GM10847 (cell line): ENCODE data around the gene SLC49A4.

Experiments used
- POLR2A ChIP-seq: IDR thresholded peaks from 2 replicates; pipeline ENCODE4 v1.6.1; 2011; ENCODE audit not compliant: insufficient read length; ENCODE audit errors: extremely low read depth

Gene SLC49A4, protein sequence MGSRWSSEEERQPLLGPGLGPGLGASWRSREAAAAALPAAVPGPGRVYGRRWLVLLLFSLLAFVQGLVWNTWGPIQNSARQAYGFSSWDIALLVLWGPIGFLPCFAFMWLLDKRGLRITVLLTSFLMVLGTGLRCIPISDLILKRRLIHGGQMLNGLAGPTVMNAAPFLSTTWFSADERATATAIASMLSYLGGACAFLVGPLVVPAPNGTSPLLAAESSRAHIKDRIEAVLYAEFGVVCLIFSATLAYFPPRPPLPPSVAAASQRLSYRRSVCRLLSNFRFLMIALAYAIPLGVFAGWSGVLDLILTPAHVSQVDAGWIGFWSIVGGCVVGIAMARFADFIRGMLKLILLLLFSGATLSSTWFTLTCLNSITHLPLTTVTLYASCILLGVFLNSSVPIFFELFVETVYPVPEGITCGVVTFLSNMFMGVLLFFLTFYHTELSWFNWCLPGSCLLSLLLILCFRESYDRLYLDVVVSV

DNA sequence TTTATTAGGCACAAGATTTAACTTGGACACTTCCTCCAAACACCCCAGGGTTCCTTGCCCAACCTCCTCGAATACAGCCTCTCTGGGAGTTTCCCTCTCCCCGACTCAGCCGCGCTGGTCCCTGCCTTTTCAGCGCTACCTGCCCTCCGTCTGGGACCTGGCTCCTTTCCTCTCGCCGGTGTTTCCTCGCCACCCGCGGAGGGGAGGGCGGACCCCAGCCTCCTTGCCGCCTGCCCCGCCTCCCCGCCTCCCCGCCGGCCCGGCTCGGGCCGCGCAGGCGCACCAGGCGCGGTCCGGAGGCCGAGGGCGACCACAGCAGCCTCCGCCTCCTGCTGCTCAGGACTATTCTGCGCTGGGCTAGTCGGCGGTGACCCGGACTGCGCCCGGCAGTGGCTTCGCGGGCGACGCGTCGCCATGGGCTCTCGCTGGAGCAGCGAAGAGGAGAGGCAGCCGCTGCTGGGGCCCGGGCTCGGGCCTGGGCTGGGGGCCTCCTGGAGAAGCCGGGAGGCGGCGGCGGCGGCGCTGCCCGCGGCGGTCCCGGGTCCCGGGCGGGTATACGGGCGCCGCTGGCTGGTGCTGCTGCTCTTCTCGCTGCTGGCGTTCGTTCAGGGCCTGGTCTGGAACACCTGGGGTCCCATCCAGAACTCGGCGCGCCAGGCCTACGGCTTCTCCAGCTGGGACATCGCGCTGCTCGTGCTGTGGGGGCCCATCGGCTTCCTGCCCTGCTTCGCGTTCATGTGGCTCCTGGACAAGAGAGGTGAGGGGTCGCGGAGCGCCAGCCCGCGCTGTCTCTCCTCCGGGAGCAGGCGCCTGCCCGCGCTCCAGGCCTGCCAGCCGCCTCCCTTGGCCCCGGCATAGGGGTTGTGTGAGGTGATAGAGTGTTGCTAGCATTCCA is at the start of gene SLC49A4:
Gene SLC49A4 (plus strand): TSS at position 291 of the 895 bp plus-strand sequence. CDS start 124 bp downstream, at position 415.
- TF ChIP-seq POLR2A = peak; percentile 59

DNA sequence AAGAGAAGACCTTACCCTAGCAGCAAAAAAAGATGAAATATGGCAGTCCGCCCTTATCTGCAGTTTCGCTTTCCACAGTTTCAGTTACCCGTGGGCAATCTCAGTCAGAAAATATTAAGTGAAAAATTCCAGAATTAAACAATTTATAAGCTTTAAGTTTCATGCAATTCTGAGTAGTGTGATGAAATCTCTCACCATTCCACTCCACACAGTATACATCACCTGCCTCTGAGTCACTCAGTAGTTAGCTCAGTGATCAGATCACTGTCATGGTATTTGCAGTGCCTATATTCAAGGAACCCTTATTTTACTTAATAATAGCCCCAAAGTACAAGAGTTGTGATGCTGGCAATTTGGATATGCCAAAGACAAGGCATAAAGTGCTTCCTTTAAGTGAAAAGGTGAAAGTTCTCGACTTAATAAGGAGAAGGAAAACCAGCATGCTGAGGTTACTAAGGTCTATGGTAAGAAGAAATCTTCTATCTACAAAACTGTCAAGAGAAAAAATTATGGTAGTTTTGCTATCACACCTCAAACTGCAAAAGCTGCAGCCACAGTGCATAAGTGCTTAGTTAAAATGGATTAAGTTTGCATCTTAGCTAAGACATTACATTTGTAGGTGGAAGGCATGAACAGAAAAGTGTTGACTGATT is 49.4 kb upstream of the SLC49A4 start:
- no peak for TF ChIP-seq POLR2A

DNA sequence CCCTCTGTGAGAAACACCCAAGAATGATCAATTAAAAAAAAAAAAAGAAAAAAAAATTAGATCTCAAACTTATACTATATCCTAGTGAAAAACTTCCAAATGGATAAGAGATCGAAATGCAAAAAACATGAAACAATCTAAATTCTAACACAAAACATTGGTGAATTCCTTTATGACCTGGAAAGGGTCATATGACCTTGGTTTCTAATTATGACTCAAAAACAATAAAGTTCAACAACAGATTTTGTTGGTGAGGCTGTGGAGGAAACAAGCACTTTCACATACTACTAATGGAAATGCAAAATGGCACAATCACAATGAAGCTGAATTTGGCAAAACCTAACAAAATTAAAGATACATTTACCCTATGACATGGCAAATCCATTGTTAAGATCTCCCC is 46.5 kb upstream of the SLC49A4 start:
- TF ChIP-seq POLR2A = no peak

DNA sequence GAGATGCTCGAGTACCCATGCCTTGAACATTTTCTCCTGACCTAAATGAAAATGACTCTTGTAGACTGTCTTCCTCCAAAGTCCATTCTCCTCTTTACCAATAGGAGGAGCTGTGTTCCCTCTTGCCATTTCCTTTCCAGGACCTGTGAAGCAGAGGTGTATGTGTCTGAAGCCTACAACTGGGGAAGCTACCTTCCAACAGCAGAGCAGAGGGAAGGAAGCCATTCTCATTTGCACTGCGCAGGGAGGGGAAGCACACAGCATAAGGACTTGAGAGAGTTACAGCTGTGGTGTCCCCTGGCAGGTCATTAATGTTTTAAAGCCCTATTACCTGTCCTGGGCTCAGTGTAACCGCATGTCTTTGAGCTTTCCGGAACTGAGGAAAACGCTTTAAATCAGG is 39.9 kb upstream of the SLC49A4 start:
- TF ChIP-seq POLR2A = no peak

DNA sequence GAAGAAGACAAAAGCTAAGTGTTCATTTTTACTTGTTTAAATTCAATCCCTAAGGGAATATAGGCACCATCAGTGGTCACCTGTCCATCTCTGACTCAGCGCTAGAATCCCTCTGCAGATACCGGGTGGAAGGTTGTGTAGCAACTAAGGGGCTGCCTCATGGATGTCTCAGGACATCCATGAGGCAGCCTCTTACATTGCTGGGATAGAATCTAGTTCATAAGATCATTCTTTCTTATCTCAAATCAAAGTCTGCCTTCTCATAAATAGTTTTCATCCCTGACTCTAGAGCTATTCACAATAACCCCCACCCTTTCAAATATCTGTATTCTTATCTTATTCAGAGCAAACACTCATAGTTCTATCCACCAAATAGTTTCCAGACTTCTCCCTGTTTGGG is 39.4 kb upstream of the SLC49A4 start:
- TF ChIP-seq POLR2A = no peak

DNA sequence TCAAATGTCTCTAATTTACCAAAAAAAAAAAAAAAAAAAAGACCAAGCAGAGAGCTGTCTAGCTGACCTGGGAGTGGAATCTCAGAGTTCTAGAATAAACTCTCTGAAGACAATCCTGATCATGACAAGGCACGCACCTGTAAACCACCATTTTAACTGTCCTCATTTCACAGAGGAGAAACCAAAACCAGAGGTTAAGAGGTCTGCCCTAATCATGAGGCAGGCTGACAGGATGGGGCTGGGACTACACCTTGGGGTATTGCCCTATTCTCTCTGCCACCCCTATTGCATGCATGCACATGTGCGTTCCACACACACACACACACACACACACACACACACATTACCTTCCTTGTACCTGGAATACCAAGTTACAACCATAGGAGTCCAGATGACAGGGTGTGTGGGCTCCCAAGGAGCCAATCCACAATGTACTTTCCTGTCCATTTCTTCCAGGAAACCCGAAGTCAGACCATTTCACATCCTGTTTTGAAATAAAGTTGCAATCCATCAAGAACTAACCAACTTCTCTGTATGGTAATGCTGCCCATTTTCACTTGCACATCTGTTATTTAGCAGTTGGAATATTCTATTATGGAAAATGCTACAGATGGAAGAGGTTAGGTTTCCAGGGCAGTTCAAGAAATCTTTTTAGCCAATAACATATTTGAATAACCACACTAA is 35.9 kb upstream of the SLC49A4 start:
- TF ChIP-seq POLR2A = no peak

DNA sequence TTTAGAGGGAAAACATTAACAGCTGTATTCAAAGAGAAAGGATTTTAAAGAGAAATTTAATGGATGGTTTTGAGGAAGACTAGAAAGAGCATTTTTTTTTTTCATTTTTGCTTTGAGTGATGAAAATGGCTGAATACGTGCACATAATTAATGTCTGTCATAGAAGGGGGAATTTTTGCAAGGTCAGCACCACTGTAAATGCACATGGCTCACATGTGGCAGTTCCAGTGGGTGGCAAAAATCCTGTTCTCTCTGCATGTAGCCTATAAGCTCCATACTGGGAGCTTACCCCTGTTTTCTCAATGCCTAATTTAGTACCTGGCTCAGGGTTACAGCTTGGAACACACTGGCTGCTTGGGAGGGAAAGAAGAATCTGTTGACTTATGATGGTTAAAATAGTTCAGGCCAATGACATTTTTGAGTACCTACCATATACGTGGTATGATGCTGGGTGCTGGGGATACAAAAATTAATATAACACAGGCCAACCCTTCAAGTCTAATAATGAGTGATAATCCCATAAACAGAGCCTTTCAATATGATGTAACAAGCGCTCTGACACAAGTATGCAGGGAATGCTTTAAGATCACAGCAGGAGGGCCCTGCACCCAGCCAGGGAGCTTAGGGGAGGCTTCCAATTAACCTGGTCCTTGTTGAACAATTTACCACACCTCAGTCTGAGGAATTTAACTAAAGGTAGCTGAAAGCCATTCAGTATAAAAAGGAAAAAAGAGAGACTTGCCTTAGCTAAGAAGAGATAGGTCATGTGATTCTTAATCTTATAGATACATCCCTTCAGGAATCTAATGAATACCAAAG is 34.2 kb upstream of the SLC49A4 start:
- TF ChIP-seq POLR2A = no peak

DNA sequence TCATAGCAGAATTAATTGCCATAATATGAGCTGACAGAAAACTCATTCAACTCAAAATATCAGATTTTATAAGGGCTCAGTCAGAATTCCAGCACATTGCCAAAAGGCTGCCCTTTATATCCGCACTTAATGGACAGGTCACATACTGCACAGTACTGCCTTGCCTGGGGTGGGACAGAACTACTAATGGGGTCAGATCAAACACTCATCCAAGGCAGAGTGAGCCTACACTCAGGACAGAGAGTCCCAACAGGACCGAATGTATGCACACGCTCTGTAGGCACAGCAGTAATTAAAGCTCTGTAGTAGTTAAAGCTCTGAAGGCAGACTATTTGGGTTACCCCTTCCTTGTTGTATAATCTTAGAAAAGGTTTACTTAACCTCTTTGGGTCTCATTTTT is 28.4 kb upstream of the SLC49A4 start:
- no peak for TF ChIP-seq POLR2A

DNA sequence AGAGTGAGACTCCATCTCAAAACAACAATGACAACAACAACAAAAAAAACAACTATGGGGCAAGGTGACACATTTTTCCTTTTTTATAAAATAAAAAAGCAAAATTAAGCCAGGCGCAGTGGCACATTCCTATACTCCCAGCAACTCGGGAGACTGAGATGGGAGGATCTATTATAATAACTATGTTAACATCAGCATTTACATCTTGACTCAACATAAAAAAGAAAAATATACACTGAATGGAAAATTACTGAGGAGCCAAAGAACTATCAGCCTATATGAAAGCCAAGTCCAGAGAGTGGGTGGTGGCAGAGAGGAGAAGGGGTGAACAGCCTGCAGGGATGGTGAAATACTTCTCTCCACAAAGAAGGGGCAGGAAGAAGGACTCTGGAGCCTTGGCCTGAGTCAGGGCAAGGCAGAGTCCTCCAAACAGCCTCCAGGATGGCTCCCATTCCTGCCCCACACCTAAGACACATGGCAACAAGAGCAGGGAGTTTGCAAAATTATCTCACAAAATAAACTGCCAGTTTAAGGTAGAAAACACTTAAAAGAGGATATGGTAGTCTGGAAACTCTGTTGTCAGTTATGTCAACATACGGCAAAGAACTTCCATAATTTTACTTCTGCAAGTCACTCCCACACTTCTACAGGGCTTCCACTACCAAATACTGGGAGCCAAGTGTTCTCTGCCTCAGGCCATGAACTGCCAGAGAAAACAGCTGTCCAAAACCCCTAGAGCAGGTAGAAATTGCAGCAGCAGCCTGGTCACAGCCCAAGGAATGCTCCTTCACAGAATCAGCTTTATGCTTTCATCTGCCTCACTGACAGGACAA is 27.1 kb upstream of the SLC49A4 start:
- no peak for TF ChIP-seq POLR2A

DNA sequence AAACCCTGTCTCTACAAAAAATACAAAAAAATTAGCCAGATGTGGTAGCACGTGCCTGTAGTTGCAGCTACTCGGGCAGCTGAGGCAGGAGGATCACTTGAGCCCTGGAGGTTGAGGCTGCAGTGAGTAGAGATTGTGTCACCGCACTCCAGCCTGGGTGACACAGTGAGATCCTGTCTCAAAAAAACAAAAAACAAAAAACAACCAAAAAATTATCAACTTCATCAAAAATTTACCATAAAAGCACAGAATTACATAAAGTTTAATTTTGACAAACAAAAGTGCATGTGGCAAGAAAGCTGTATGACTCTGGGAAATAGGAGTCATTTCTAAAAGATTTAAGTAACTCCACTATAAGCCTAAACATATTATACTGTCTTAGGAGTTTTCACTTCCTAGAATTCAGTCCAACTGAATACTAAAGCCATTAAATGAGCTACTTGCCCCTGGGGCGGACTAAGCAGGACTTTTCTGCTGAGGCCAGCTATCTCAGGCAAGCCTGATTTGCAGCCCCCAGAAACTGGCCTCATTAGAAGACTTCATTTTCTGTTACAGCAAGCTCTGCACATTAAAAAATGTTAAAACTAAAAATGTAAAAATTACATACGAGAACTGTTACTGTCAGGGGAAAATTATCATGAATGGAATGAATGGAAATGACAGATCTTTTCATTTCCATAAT is 24.2 kb upstream of the SLC49A4 start:
- TF ChIP-seq POLR2A = no peak

DNA sequence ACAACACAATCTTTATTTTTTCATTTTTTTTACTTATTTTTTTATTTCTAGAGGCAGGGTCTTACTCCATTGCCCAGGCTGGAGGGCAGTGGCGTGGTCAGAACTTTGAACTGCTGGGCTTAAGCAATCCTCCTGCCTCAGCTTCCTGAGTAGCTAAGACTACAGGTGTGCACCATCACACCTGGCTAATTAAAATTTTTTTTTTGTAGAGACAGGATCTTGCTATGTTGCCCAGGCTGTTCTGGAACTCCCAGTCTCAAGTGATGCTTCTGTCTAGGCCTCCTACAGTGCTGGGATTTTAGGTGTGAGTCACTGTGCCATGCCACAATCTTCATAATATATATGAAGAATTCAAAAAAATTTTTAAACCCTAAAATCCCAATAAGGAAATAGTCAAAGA is 22.0 kb upstream of the SLC49A4 start:
- no peak for TF ChIP-seq POLR2A

DNA sequence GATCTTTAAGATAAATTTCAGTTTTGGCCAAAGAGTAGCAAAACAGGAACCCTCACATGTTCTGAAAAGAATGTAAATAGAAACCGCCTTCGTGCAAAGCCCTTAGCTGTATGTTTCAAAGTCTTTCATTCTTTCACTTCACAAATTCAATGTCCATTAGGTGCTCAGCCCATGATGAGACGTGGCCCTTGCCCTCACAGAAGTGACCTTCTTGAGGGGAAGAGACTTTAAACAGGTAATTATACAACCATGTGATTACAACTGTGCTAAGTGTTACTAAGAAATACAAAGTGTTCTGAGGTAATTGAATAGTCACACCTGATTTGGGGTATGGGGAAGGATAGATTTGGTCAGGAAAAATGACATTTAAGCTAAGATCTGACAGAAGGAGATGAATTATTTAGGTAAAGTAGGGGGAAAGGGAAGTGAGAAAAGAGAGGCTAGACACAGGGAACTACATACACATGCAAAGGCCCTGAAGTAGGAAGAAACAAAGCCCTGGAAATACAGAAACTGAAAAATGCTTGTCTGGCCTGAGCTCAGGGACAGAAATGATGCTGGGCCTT is 20.8 kb upstream of the SLC49A4 start:
- no peak for TF ChIP-seq POLR2A
